ENCODE results near the gene GALNTL6.

GALNTL6 gene

GRCh38 chr4:172596206-172596605 is 783.0 kb downstream of the GALNTL6 start:
- DNase-seq: no peak

GRCh38 chr4:172599554-172599953 is 786.4 kb downstream of the GALNTL6 start:
- DNase-seq: no peak

DNA sequence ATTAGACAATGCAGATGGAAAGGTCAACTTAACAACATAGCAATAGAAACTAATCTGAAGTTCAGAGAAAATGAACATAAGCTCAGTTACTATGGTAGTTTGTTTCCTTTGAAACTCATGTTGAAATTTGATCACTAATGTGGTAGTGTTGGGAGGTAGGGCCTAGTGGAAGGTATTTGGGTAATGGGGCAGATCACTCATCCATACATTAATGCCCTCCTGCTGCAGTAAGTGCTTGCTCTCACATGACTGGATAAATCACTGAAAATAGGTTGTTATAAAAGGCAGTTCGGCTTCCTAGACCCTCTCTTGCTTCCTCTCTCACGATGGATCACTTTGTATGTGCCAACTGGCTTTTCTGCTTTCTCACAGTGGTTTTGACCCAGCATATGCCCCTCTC is 788.0 kb downstream of the GALNTL6 start:
- no peak for DNase-seq

- DNase-seq: no peak
These were observed 806.0 kb downstream of the GALNTL6 start for GRCh38 chr4:172619218-172619617.

DNA sequence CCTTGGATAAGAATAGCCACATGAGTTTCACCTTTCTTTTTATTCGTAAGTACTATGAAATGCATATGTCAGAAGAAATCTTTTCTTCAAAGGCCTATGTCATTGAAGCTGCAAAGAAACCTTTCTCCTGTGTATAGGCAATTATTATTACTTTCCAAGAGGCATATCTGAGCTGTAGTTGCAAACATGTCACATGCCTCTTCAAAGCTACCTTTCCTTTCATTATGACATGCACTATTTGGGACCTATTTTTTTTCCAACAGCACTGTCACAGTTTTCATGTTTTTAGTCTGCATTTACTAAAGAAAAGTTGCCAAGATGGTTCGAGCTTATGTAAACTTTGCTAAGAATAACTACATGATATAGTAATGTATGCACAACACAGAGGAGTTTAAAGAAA is 806.6 kb downstream of the GALNTL6 start:
- no peak for DNase-seq

DNA sequence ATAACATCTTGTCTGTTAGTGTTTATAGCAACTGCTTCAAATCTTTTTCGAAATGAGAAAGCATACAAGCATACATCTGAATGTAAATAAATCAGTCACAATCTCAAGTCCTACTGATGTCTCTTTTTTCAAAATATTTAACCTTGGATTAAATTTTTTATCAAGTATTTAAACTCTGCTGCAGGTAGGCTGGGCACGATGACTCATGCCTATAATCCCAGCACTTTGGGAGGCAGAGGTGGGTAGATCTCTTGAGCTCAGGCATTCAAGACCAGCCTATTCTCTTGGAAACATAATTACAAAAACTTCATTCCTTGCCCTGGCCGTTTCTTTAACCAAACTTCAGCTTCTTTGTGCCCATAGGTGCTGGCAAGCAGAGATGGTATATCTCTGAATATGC is 815.1 kb downstream of the GALNTL6 start:
- DNase-seq: no peak

- DNase-seq: no peak
These were observed 817.1 kb downstream of the GALNTL6 start for GRCh38 chr4:172630280-172630679.

DNA sequence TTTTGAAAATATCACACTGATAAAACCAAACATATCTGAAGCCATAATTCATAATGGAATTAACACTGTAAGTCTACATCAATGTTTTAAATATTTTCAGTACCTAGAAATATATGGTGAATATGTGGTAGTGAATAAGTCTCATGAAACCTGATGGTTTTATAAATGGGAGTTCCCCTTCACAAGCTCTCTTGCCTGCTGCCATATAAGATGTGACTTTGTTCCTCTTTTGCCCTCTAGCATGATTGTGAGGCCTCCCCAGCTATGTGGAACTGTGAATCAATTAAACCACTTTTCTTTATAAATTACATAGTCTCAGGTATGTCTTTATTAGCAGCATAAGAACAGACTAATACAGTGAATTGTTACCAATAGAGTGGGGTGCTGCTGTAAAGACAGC is 818.6 kb downstream of the GALNTL6 start:
- DNase-seq: no peak

DNA sequence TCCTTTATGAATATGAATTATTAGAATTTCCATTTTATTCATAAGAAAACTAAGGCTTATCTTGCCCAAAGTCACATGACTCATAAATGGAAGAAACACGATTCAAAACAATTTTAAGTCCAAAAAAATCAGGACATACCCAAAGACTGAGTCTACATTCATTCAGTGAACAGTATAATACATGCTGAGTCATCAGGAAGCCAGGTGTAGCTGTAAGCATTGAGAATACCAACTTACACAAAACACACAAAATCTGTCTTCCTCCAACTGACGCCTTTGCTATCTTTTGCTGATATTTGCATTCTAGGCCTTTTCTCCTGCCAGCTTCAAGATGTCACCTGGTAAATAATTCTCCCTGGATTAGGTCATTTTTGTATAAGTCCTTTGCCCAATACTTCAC is 835.3 kb downstream of the GALNTL6 start:
- DNase-seq: no peak

- no peak for DNase-seq
These were observed 835.9 kb downstream of the GALNTL6 start for GRCh38 chr4:172649143-172649542.

DNA sequence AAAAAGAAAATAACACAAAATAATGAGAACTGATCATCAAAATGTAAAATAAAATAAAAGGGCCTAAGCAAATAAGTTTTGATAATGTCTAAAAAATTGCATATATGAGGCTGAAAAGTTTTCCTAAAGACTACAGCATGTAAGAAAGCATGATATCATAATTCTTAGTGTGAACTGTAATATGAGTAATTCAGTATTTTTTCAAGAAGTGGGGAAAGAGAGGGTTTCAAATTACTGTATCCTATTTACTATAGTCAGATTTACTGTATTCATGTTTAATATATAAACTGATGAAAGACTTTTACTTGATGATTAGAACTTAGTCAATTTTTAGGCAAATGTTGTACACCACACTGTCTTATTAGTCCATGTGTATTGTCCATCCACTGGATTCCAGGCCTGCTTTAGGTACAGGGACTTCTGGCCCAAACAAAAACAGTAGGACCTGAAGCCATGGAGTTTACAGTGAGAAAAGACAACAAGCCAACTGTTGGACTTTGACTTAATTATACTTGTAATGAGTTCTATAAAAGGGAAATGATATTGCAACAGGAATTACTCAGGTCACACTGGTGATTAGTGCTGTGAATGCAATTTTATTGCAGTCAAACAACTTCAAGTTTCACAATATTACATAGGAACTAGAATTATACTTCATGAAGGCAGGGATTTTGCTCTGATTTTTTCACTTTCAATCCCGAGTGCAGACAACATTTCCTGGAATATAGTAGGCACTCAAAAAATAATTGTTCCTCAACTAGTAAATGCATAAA is 837.7 kb downstream of the GALNTL6 start:
- DNase-seq: no peak

GRCh38 chr4:172651961-172652360 is 838.8 kb downstream of the GALNTL6 start:
- no peak for DNase-seq

DNA sequence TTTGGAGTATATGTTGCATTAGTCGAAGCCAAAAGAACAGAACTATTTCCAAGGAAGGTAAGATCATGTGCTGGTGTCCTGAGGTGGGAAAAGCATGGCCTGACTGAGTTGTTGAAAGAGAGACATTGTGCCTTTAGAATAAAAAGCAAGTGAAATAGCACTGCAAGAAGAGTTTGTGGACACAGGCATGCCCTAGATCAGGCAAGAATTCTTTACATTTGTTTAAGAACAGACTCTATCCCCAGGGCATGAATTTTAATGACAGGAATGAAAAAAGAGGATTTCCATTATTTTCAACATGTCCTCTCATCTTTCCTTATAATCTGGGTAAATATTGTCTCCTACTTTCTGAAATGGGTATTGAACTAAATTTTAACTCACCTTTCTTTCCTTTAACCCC is 839.2 kb downstream of the GALNTL6 start:
- no peak for DNase-seq

DNA sequence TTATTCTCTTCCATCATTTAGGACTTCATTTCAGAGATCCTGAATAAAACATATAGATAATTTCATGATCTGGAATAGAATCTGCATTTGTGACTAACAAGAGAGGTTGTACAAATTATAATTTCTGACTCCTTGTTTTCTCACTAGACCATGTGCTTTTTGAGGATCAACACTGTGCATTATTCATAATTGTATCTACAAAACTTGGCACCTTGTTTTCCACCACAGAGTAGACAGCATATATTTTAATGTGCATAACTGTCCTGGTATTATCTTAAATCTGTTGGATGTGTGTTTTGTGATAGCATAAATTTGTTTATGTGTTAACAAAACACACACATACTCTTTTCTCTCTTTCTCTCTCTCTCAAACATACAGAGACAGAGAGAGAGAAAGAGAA is 840.5 kb downstream of the GALNTL6 start:
- DNase-seq: no peak

GRCh38 chr4:172654457-172654856 is 841.3 kb downstream of the GALNTL6 start:
- DNase-seq: no peak

DNA sequence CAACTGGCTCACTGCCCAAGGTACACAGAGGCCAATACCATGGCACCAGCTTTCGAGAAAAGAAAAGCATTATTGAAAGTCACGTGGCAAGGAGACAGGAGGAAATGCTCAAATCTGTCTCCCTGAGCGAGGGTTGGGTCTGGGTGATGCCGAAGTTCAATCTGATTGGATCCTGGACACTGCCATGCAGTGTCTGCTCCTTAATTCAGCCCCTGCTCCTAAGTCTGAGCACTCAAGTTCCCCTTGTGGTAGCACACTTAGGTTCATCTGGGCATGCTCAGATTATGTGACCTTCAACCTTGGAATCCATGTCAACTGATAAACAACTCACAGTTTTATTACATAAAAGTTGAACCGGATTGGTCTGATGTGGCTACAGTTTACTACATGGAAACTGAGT is 842.9 kb downstream of the GALNTL6 start:
- DNase-seq: no peak

- DNase-seq: no peak
These were observed 843.9 kb downstream of the GALNTL6 start for GRCh38 chr4:172657081-172657480.

- DNase-seq: no peak
These were observed 847.0 kb downstream of the GALNTL6 start for GRCh38 chr4:172660251-172660650.

- no peak for DNase-seq
These were observed 848.9 kb downstream of the GALNTL6 start for GRCh38 chr4:172662113-172662512.

GRCh38 chr4:172666711-172667368 is 853.6 kb downstream of the GALNTL6 start:
- no peak for DNase-seq

- DNase-seq: no peak
These were observed 861.6 kb downstream of the GALNTL6 start for GRCh38 chr4:172674811-172675210.

DNA sequence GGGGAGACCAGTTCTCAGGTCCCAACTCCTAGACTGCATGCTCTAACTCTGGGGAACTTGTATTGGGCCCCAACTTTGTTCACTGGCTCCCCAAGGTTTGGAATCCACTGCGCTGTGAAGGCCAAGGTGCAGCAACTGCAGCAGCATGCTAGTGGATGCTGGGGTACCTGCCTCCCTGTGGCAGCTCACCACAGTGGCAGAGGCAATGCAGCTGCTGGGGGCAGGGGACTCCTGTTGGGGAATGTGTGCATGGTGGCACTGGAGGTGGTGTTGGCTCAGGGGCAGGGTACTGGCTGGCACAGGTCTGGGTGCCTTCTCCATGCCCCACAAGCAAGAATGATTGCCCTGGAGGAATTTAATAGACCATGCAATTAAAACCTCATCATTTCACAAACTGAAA is 862.0 kb downstream of the GALNTL6 start:
- DNase-seq: no peak

DNA sequence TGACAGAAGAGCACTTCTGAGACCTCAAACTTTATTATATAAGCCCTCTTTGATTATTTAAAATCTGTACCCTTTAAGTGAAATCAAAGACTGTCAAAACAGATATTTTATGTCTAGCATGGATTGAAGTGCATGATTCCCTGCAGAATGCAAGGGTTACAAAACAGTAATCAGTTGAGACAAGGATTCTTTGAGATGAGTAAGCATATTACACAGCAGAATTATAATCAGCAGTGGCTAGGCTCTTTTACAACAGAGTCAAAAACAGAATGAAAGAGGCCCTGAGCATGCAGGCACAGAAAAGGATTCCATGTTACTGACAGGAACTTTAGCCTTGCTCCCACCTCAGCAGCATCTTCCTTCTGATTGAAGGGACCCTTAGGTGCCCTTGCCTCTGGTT is 867.5 kb downstream of the GALNTL6 start:
- DNase-seq: no peak

DNA sequence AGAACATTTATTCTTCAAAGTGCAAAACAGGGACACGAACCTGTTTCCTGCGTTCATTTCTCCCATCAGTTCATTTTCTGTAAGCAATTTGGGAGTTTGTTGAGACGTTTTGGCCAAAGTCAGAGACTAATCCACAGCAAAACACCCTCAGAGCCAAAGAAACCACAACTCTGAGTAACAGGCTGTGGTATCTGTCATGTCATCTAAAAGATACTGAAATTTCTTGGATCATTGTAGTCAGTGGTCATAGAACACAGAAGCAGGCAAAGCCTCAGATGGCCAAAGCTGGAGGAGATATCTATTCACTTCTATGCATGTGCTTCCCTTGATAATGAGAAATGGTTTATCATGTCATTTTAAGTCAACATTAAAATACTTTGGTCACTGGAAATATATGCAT is 869.8 kb downstream of the GALNTL6 start:
- no peak for DNase-seq

DNA sequence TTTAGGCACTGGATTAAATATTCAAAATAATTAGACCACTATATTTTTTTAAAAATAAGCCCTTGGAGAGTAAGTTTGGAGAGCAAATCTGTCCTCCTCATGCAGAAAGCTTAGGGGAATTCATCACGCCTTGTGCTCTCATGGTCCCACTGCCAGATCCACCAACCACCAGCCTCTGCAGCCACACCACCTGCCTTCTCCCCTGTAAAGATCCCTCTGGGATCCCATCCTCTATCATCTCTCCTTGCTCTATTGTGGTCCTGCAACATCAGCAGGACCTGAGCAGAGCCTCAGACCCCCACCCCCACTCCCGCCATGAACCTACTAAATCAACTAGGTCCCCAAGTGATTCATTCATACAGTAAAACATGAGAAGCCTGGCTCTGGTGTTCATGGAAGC is 872.8 kb downstream of the GALNTL6 start:
- no peak for DNase-seq
